ENCODE measurements around the gene CAPN13.
A peak's percentile ranks its signal among the peaks of the same experiment; 100 is the strongest.

Gene CAPN13

DNA sequence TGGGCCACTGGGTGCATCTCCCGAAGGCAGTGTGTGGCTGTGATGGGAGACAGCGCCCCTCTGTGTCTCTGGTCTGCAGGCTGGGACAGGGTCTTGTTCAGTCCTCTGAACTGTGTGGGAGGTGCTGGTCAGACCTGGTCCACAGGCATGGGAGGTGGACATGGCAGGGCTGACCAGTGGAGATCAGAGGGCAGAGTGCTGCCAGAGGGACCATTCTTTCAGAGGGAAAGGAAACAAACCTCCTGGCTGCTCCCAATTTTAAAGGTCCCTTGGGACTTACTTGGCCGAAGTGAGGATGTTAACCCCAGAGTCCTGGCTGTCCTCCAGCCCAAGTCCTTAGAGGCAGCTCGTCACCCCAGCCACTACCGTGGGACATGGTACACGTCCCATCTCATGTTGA, 4.0 kb downstream of the CAPN13 start:
- DNase-seq = no peak
- TF ChIP-seq CTCF (IDR thresholded peaks at IDR 0.05; ENCODE audit: low read depth, low read length) = peak; percentile 26; the same call in 1 of the 2 replicates
- H3K4me3 ChIP-seq (ENCODE audit: low read depth, low read length) = no peak overlapping the region
- H3K27me3 ChIP-seq (ENCODE audit: insufficient read depth, low read depth, severe bottlenecking) = no peaks in the 10 kb centered on the region
- H3K36me3 ChIP-seq = no peaks in the 10 kb centered on the region
- no peak overlapping the region for H3K27ac ChIP-seq
- no peaks in the 10 kb centered on the region for H3K9me3 ChIP-seq (ENCODE audit: severe bottlenecking)

DNA sequence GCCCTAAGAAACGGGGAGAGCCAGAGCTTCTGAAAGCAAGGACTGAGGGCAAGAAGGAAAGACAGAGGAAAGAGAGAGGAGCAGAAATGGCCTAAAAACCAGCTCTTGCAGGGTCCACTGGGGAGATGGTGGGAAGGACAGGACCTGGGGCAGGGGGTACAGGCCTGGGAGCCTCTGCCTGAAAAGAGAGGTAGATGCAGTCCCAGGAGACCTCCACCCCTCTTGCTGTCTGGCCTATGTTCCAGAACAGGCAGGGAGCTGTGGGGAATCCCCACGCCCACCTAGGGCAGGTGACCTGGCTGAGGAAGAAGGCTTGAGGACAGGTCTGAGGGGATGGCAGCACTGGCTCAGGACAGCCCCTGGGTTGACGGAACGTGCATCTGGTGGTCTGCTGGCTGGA, 4.6 kb downstream of the CAPN13 start:
- H3K9me3 ChIP-seq (ENCODE audit: severe bottlenecking) = no peaks in the 10 kb centered on the region
- TF ChIP-seq CTCF (IDR thresholded peaks at IDR 0.05; ENCODE audit: low read depth, low read length) = no peak
- no peak overlapping the region for H3K27ac ChIP-seq
- H3K4me3 ChIP-seq (ENCODE audit: low read depth, low read length) = no peak overlapping the region
- no peaks in the 10 kb centered on the region for H3K36me3 ChIP-seq
- no peaks in the 10 kb centered on the region for H3K27me3 ChIP-seq (ENCODE audit: insufficient read depth, low read depth, severe bottlenecking)
- DNase-seq = no peak

GRCh38 chr2:30801821-30802455, 5.3 kb downstream of the CAPN13 start:
- Histone ChIP-seq H3K36me3 (no peaks in the 10 kb centered on the region), H3K4me3 (ENCODE audit: low read depth, low read length) (no peak overlapping the region), H3K9me3 (ENCODE audit: severe bottlenecking) (no peaks in the 10 kb centered on the region), H3K27ac (no peak overlapping the region), H3K27me3 (ENCODE audit: insufficient read depth, low read depth, severe bottlenecking) (no peaks in the 10 kb centered on the region)
- no peak for TF ChIP-seq CTCF (IDR thresholded peaks at IDR 0.05; ENCODE audit: low read depth, low read length)
- no peak for DNase-seq

DNA sequence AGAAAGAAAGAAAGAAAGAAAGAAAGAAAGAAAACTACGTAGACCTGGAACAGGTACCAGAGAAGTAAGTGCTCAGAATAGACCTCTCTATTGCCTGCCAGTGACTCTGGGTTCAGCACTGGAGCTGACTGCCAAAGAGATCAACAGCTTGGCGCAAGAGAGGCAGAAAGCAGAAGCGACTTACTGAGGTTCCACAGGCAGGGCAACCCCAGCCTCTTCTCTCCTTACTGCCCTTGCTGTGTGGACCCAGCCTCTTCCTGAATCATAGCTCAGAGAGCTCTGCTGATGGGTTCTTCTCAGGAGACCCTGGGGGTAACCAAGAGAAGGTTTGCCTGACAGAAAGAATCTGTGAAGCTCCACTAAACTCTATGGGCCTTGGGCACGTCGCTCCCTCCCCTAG, 7.1 kb downstream of the CAPN13 start:
- H3K27me3 ChIP-seq (ENCODE audit: insufficient read depth, low read depth, severe bottlenecking) = no peaks in the 10 kb centered on the region
- H3K9me3 ChIP-seq (ENCODE audit: severe bottlenecking) = no peaks in the 10 kb centered on the region
- H3K36me3 ChIP-seq = no peaks in the 10 kb centered on the region
- TF ChIP-seq CTCF (IDR thresholded peaks at IDR 0.05; ENCODE audit: low read depth, low read length) = no peak
- H3K4me3 ChIP-seq (ENCODE audit: low read depth, low read length) = no peak overlapping the region
- DNase-seq = no peak
- no peak overlapping the region for H3K27ac ChIP-seq

DNA sequence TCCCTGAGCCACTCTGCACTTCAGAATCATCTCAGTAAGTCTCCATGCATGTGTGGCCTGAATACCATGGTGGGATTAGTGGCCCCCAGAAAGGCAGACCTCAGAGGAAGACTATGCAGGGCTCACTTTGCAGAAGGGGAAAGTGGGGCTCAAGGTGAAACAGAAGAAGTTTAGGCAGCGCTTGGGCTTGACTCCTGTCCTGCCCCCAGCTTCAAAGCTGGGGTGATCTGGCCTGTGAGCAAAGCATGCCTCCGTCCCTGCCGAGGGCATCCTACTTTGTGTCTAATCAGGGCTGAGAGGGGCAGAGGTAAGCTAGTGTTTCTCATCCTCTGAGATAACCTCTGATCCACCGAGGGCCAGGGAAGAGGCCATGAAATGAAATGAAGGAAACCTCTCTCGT, 7.9 kb downstream of the CAPN13 start:
- no peaks in the 10 kb centered on the region for H3K36me3 ChIP-seq
- no peaks in the 10 kb centered on the region for H3K9me3 ChIP-seq (ENCODE audit: severe bottlenecking)
- no peak for DNase-seq
- H3K27me3 ChIP-seq (ENCODE audit: insufficient read depth, low read depth, severe bottlenecking) = no peaks in the 10 kb centered on the region
- TF ChIP-seq CTCF (IDR thresholded peaks at IDR 0.05; ENCODE audit: low read depth, low read length) = no peak
- no peak overlapping the region for H3K4me3 ChIP-seq (ENCODE audit: low read depth, low read length)
- no peak overlapping the region for H3K27ac ChIP-seq

- Histone ChIP-seq H3K27ac (no peak overlapping the region), H3K36me3 (no peaks in the 10 kb centered on the region), H3K27me3 (ENCODE audit: insufficient read depth, low read depth, severe bottlenecking) (no peaks in the 10 kb centered on the region), H3K9me3 (ENCODE audit: severe bottlenecking) (no peaks in the 10 kb centered on the region), H3K4me3 (ENCODE audit: low read depth, low read length) (no peak overlapping the region)
- no peak for DNase-seq
- no peak for TF ChIP-seq CTCF (IDR thresholded peaks at IDR 0.05; ENCODE audit: low read depth, low read length)
Measured at GRCh38 chr2:30798536-30798991, 8.7 kb downstream of the CAPN13 start.

All from WERI-Rb-1 (cell line).